Measurements from ENCODE around the gene ROBO2.

The ROBO2 gene

DNA sequence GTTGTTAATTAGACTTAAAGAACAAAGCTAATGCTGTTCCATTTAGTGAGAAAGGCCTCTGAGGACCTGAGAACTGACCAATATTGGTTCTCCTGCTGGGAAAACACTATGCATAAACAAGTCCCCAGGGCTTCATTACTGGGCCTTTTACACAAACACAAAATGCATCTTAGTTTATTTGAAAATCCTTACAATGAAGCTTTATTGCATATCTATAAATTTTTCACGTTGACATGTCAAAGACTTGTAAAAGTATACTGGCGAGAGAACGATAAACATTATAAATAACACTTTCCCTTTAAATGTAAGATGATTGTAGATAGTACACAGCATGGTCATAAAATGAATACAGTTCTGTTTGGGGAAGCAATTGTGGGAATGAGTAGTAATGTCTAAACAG, 151.7 kb downstream of the ROBO2 start:
- no peak for DNase-seq

DNA sequence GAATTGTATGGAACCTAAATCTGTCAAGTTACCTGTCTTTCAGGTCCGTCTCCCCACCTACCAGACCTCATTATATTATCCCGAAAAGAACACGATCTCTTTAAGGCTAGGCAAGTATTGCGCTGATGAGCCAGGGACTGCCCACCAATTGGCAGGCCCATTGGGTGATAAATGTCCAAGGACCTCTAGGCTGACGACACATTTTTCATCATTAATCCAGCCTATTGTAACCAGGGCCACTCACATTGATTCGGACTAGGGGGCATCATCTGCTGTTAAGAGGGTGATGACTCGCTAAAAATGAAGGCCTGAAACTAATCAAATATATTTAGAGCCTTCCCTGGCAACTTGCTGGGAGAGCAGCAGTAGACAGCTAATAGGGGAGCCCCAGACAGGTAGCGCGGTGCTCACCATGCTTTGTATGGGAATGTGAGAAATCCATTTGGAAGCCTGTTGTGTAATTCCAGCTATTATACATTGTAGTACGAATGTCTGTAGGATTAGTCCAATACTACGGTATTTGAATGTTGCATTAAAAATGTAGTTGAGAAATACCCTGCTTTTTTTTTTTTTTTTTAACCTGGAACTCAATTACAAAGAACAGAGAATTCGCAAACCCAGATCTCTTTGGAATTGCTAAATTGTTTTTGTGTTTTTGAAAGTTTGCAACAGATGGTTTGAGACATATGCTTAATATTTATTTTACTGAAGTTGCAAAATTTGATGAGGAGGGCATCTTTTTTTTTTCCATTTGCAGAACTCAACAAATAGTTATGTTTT, 156.1 kb downstream of the ROBO2 start:
- DNase-seq: no peak

DNA sequence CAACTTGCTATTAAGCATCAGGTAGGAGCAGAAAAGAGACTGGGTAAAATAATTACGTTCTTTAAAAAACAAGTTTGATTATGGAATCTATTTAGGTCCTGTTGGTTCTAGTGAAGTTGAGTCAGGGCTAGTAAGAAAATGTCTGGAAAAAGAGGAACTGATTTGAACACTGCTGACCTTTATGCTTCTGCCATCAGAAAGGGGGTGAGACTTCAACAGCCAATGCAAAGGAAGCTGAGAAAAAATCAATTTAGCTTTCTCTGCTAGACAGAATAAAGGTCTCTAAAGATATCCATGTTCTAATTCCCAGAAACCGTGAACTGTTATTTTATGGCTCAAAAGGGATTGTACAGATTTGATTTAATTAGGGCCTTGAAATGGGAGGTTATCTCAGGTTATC, 157.5 kb downstream of the ROBO2 start:
- no peak for DNase-seq

DNA sequence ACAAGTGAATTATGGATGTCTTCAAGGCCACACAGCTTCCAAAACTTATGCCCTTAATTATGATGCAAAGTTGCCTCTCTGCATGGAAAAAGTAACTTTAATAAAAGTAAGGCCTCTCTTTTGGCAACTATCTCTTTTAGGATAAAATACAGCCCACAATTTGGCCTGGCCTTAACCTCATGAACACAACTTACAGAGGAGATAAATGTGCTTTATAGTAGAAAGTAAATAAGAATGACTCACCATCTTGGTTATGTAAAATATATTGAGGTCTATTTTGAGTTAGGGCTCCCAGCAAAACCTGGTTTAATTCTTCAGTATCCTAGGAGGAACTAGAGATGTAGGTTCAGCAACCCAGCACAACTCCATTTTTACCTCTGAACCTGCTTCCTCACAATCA, 164.0 kb downstream of the ROBO2 start:
- DNase-seq: no peak

DNA sequence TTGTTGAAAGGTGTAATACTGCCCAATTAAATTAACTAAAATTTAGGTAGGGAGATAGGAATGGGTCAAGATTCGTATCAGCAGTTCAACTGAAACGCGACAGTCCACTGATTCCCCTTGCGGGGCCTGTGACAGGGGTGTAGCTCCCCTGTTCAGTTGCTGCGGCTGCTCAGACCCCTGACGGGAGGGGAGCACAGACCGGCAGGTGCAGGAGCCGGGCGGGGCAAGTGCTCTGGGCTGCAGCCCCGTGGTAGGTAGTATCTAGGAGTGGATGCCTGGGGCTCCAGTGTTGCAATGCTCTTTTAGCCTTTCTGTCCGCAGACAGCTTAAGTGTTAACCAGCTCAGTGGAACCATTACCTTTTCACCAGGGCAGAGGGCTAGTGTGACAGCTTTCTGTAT, 164.9 kb downstream of the ROBO2 start:
- no peak for DNase-seq

DNA sequence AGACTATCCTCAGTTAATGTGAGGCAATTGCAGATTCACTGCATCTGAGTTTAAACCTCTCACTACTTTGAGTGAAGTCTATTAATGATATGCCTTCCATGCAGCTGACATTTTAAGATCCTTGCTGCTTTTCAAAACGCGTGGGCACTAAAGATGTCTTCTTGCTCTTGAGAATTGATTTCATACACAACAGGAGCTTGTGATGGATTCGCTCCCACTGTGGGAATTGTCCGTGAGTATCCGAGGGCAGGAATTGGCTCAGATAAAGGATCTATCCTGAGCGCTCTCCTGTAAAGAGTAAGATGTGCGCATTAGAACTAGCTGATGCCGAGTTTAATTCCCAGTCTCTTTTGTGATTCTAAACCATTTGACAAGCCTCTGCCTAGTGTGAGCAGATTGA, 167.9 kb downstream of the ROBO2 start:
- no peak for DNase-seq

DNA sequence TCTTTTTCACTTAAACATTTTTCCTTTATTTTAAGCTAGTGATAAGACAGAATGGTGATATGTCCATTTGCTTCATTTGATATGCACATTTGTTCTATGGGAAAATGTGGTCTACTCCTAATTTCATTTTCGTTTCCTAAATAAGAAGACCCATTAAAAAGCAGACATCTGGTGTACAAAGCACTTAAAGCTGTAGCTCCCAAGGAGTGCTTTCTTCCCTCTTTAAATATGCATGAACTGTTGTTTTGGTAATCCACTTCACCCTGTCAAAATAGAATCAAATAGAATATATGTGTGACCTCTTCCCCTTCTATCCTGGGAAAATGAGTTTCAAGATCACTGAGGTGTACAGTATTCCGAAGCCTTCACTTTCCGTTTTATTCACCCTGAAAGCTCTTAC, 182.8 kb downstream of the ROBO2 start:
- no peak for DNase-seq

DNA sequence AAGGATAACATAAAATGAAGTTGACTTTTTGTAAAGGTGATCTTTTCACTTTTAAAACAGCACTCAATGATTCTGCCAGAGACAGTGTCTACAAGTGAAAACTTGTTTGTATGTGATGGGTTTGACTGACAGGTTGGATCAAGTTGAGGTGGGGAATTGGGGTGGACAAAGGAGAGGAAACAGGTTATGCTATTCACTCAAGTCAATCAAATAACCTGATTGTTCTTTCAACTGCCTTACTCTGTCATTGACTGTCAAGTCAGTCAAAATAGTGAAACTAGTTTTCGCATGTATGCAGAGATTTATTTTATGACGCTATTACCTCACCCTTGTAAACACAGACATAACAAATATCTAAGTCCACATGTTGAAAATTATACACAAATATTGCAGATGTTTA, 187.7 kb downstream of the ROBO2 start:
- DNase-seq: no peak

DNA sequence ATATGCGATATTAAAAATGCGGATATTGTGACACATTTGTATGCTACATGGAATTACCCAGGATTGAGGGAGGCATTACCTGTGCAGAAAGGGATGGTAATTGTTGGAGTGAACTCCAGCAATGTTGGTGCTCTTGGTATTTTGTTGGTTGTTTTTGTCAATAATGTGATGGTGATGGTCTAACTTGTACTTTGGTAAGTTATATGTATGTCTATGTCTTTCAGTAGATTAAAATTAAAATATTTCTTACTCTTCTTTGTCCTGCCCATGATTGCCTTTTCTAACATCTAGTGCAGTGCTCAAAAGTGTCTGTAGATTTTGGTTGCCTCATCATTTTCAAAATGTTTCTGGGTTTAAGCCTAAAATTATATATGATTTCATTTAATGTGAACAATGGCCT, 192.7 kb downstream of the ROBO2 start:
- no peak for DNase-seq

DNA sequence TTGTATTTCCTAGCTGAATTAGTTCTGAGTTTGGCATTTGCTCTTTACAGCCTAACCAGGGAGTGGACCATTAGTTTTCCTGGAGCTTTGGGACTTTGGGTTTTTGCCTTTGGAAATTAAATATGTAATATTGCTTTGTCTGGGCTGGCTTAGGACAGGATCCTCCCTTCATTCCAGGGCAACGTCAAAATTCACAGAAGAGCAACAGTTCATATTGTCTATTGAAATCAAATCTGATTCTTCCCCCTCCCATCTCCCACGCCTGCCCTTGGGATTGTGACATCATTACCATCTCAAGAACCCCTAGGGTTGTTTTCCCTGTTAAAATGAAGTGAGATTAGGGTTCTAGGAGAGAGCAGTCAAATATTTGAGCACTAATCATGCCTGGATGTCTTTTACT, 194.1 kb downstream of the ROBO2 start:
- DNase-seq: no peak

DNA sequence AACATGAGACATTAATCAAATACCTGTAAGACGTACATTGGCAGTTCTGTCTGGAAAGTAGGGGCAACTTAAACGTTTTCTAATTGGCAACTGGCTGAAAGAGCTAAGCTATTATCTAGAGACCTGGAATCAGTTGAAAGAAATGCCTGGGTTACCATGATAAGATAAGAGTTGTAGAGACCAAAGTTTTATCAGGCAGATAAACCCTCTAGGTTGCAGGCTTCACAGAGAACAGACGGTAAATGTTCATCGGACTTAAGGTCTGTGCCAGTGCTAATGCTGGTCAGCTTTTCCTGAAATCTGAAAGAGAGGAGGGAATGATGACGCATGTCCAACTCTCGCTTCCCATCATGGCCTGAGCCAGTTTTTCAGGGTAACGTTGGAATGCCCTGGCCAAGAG, 196.2 kb downstream of the ROBO2 start:
- no peak for DNase-seq

DNA sequence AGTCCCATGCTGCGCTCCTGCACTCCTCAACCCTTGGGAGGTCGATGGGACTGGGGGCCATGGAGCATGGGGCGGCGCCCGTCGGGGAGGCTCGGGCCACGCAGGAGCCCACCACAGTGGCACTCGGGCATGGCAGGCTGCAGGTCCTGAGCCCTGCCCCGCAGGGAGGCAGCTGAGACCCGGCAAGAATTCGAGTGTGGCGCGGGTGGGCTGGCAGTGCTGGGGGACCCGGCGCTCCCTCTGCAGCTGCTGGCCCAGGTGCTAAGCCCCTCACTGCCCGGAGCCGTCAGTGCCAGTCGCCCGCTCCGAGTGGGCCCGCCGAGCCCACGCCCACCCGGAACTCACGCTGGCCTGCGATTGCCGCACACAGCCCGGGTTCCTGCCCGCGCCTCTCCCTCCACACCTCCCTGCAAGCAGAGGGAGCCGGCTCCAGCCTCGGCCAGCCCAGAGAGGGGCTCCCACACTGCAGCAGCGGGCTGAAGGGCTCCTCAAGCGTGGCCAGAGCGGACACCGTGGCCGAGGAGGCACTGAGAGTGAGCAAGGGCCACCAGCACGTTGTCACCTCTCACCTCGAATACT, 200.3 kb downstream of the ROBO2 start:
- DNase-seq: no peak

DNA sequence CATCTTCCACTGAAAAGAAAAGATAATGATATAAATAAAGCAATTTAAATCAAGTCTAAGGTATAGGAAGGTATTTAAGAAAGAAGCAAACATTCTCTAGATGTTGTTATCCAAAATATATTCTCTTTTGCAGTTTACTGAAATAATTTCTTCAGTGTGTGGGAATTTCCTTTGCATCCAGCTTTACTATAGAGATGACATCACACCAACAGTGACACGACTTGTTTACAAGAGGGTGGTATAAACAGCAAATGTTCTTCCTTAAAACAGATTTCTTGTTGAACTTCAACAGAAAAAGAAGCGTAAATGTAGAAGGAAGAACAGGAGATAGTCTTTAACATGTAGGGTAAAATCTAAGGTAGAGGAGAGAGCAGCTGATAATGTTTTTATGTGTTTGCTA, 202.5 kb downstream of the ROBO2 start:
- no peak for DNase-seq

DNA sequence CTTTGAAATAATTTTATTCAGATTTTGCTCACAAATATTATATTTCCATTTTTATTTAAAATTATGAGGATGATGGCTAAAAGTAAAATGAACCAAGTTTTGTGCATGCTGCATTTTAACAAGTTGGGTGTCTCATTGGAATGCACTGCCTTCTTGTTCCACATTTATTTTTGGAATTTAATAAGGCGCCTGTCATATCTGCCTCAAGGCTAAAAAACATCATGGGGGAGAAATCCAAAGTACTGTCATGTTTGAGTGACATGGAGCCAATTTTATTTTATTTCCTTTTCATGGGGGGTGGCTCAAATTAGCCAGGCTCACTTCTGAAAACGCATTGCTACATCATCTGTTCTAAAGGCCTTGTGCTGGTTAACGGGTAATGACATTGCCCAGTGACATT, 205.1 kb downstream of the ROBO2 start:
- no peak for DNase-seq

DNA sequence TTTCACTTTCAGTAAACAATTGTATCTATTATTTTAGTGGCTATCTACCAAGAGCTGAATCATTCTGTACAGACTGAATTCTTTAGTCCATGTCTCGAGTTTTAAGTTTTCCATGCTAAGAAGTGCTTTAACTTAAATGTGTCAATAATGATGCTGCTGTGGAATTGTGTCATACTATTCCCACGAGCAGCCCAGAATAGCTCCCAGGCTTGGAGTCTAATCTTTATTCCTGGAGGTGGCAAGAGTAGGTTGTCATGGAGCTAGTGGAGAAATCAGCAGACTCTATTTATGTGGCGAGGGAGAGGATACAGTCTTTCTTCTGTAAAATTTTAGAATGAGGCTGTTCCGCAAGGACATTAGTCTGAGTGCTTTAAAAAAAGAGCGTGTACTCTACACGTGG, 207.2 kb downstream of the ROBO2 start:
- DNase-seq: no peak

DNA sequence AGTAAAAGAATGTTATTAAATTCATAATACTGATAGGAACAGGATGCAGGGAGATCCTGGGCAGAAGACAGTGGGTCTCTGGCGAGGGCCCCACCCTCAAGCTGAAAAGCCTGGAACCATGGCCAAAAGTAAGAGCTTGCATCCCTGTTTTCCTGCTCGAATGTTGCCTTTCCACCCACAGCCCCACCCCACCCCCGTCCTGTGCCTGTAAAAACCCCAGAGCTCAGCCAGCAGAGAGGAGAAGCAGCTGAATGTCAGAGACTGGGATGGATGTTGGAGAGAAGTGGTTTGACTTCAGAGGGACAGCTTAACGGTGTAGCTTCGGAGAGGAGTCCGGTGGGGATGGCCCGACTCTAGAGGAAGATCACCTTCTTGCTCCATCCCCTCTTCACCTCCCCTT, 207.9 kb downstream of the ROBO2 start:
- no peak for DNase-seq

DNA sequence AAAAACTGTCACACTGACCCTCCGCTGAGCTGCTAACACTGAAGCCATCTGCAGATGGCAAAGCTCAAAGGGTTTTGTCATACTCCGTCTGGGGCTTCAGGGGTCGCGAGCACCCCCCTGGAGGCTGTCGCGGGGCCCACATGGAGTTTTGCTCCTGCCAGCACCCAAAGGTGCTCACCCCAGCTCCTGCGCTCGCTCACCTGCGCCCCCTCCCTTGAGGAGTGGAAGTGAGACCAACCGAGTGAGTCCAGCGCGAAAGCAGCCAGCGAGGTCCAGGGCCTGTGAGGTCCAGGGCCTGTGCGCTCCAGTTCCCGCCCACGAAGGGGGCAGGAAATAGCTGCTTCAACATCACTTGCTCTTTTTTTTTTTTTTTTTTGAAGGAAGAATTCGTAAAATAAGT, 208.5 kb downstream of the ROBO2 start:
- no peak for DNase-seq

DNA sequence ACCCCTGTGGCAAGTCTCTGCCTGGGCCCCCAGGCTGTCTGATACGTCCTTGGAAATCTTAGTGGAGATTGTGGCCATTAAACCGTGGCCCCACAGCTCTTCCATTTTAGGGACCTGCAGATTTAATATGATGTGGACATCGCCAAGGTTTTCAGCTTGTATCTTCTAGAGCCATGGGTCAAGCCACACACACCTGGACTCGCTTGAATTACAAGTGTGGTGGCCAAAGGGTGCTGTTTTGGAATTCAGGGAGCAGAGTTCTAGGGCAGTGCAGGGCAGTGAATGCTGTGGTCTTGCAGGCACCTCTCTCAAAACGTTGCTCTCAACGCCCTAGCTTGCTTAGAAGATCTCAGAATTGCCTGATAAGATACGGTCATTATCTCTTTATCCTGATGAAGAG, 211.2 kb downstream of the ROBO2 start:
- DNase-seq: no peak

DNA sequence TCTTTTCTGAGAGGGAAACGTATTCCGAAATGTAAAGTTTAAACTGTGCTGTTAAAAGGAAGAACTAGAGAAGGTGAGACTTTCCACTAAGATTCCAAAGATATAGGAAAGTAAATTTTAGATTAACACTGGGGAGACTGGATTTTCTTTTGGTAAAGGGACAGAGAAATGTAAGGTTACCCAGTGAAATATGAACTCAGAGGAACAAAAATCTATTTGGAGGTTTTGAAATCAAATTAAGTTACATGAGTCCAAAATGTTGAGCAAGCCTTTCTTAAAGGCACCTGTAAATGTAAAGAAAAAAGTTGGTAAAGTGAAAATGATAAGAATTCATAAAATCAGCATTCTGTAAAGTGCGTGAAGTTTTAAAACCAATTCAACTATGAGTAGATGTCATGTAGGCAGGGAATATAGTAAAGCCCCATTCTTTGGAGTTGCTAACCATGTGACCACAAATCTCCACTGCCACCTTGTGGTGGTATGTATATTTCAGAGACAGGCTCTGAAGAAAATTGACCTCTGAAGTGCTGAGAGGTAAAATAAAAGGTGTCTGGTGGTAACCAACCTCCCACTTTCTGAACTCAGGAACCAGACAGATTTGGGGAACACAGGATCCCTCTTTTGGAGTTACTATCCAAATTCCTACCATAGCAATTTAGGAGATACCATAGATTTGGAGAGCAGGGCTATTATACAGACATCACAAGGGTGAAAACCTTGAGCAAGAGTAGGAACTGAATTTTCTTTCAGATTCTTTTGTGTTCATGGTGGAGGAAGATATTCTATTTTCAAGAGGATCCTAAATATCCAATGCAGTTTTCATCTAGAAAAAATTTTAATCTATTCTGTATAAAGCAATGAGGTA, 215.3 kb downstream of the ROBO2 start:
- DNase-seq: peak; percentile 52 to 72

DNA sequence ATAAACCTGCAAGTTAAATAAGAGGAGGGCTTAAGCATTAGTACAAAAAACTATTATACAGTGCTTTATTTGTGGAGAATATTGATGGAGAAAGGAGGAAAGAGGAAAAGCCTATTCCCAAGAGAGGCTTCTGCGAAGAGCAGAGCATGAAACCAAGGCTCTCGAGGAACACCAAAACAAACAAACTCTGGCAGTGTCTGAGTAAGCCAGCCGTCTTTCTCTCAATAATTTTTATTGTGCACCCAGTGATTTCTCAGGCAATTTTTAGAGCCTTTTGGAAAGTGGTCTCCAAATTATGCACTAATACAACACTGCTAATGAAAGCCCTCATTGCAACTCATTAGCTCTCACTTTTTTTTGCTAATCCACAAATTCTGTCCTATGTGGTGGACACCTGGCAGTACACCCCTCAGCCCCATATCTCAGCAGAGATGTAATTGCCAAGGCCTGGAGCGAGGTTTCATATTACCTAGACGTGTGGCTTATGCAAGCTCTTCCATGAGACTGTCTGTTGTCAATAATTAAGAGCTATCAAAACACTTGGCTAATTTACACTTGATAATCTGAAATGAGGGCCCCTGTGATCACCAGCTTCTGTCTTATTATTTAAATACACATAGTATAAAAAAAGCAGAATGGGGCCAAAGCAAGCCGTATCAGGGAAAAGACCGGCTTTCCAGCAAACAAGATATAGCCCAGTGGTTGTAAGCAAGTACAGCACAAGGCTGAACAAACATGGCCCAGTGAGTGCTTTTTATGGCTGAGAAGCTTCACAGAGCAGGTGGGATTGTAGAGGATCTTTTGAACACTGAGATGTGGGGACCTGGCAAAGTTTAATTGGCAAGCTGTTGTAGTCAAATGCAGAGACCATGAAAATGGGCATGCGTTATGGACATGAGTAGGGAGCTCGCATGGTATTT, 216.9 kb downstream of the ROBO2 start:
- peak; percentile 83 to 90 for DNase-seq

DNA sequence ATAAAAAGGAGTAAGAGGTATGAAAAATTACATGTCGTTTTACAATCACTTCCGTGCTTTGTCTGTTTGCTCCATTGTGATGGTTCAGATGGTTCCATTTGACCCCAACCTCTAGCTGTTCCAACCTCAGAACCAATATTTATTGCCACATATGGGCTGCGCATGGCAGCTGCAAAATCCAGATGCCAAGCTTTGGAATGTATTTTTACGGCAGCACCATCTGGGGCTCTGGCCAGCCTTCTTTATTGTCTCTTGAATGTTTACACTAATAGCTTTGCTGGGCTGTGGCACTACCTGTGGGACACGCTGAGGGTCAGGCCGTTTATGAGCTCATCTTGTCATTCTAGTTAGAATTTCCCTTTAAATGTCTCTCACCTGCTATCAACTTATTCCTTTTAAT, 219.8 kb downstream of the ROBO2 start:
- DNase-seq: peak; percentile 92 to 96

DNA sequence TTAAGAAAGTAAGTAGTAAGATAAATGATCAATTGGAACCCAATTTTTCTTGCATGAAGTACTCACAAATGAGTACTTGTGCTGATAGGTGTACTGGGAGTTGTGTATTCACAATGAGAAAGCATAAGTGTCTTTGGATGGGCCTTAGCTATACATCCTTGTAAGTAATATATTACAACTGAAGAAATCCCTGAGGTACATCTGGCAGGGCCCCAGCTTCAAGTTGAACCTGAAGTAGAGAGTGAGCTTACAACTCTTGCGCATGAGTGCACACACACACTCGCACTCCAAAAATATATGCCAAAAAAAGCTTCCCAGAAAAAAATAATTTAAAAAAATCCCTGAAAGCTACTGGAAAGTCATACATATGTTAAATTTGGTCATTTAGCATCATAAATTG, 222.5 kb downstream of the ROBO2 start:
- DNase-seq: no peak

DNA sequence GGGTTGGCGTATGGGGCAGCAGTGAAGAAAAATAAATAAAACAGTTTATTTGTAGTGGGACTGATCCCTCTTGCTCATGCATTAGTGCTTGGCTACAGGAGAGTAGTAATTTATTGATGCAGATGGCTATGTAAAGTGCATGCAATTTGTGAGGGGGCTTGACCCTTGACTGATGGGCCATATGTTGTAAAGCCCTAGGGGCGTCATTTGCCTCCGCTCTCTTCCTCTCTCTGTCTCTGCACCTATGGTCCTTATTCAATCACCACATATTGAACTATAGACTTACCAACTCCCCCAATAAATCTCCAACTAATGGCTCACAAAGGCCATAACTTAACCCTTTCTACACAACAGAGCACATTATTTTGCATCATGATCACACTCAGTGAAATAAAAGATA, 227.7 kb downstream of the ROBO2 start:
- no peak for DNase-seq
